GM11168 (cell line): ENCODE results near the gene KRT35.

Source experiments
- in situ Hi-C: fragments of 300-500 bp; cut with MboI; formaldehyde crosslinking; loops from one replicate; pipeline ENCODE4 v1.12.0; 2022; ENCODE audit warnings: low sequenced_read_pairs; ENCODE audit not compliant: unreplicated experiment

The KRT35 gene

DNA sequence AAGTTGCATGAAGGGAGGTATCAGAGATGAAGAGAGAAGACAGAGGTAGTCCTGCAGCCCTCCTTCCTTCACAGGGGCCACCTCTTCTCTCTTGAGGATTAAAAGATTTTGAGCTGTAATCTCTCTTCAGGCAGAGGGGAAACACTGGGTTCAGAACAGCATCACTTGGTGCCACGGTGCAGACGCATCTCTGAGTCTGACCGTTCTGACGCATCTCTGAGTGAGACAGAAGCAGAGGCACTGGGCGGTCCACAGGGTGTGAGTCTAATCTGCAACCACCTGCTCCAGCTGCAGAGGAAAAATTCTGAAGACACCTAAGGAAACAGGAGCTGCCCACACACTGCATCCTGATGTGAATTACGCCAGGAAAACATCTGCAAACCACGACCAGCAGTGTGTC is 51.3 kb downstream of the KRT35 start:
- in situ Hi-C loops, result no loop called here

- in situ Hi-C loops, result no loop called here
These were observed 52.2 kb downstream of the KRT35 start for GRCh38 chr17:41428591-41429291.
